ENCODE data around the gene CHKB.

- TF ChIP-seq CTCF (IDR thresholded peaks at IDR 0.05), result no peak
- TF ChIP-seq POLR2A (IDR thresholded peaks at IDR 0.05), result no peak
Observed at GRCh38 chr22:50586416-50586815, 3.8 kb upstream of the CHKB start.
